CD4-positive, alpha-beta T cell (primary cell): ENCODE data around the gene GDF15. TPM values are rescaled to one million over a fixed set of nuclear protein-coding genes. Genes with fewer than 3 reads are reported as not detected.

Experiments used
- ATAC-seq: fragments of 200-7000 bp; cut with Tn5 transposase; one replicate; pipeline ENCODE4 v1.10.0; 2022; ENCODE audit warnings: mild to moderate bottlenecking; ENCODE audit not compliant: poor library complexity
- CTCF ChIA-PET: fragments of 350-600 bp; sonication (Branson Sonifier 250); formaldehyde crosslinking; loops from one replicate; lab custom pipeline; 2021; ENCODE audit warnings: antibody characterized with exemption, inconsistent platforms; lab: Charles Lee
- POLR2A ChIA-PET: fragments of 350-600 bp; sonication (Branson Sonifier 250); formaldehyde crosslinking; loops from one replicate; lab custom pipeline; 2021; ENCODE audit warnings: antibody characterized with exemption, inconsistent platforms; lab: Charles Lee
- DNase-seq, 14 experiments: peaks; one replicate each; pipeline ENCODE4 v3.0.0-alpha.2; 2013 to 2020; ENCODE audit warnings: mixed read lengths in 2 of 14
- H3K27ac ChIP-seq, 2 donors: one replicate each; pipeline versions ENCODE4 v1.5.1 to v1.7.0; 2013; ENCODE audit warnings: low read length in 2 of 2, low read depth in 1 of 2, mild to moderate bottlenecking in 1 of 2
- H3K27me3 ChIP-seq, 2 experiments: 1 replicate in 1 of 2; 2 replicates in 1 of 2; pipeline versions ENCODE4 v1.6.1 to v1.7.0; 2013; ENCODE audit warnings: low read length in 2 of 2, control low read depth in 1 of 2, mild to moderate bottlenecking in 1 of 2, moderate library complexity in 1 of 2; ENCODE audit not compliant: insufficient read depth in 2 of 2, control insufficient read depth in 1 of 2
- H3K36me3 ChIP-seq: one replicate; pipeline ENCODE4 v1.6.1; 2013; ENCODE audit warnings: low read length, control low read depth; ENCODE audit not compliant: insufficient read depth
- H3K4me1 ChIP-seq: one replicate; pipeline ENCODE4 v1.6.1; 2013; ENCODE audit warnings: low read length, control low read depth; ENCODE audit not compliant: insufficient read depth
- H3K4me3 ChIP-seq: one replicate; pipeline ENCODE4 v1.5.1; 2013; ENCODE audit warnings: mild to moderate bottlenecking, low read length, moderate library complexity
- H3K9me3 ChIP-seq, 2 experiments: 1 replicate in 1 of 2; 2 replicates in 1 of 2; pipeline versions ENCODE4 v1.6.1 to v1.7.0; 2013; ENCODE audit warnings: low read length in 2 of 2, mild to moderate bottlenecking in 2 of 2, control low read depth in 1 of 2, moderate library complexity in 1 of 2; ENCODE audit not compliant: control insufficient read depth in 1 of 2, insufficient read depth in 1 of 2
- H3K27ac Mint-ChIP-seq: one replicate; pipeline ENCODE4 v1.8.0; 2020; ENCODE audit warnings: mixed read lengths
- H3K27me3 Mint-ChIP-seq: one replicate; pipeline ENCODE4 v1.8.0; 2021; ENCODE audit warnings: mixed read lengths
- H3K36me3 Mint-ChIP-seq: one replicate; pipeline ENCODE4 v1.8.0; 2021; ENCODE audit warnings: low read depth, mixed read lengths
- H3K4me1 Mint-ChIP-seq: one replicate; pipeline ENCODE4 v1.8.0; 2021; ENCODE audit warnings: low read depth, mixed read lengths
- H3K4me3 Mint-ChIP-seq: one replicate; pipeline ENCODE4 v1.8.0; 2020; ENCODE audit warnings: mild to moderate bottlenecking, mixed read lengths
- H3K9me3 Mint-ChIP-seq: one replicate; pipeline ENCODE4 v1.8.0; 2020; ENCODE audit warnings: mixed read lengths
- CTCF ChIP-seq: fragments of 200-600 bp; IDR thresholded peaks from one replicate; pipeline ENCODE4 v1.8.0; 2022; ENCODE audit warnings: antibody characterized with exemption, mild to moderate bottlenecking
- intact Hi-C, 2 experiments: fragments of 100-400 bp; cut with DNase I in 1 of 2; cut with micrococcal nuclease in 1 of 2; formaldehyde crosslinking; loops; one replicate each; pipeline versions ENCODE4 v1.15.1 to v1.9.0; 2023 to 2025; cut with DNase I, micrococcal nuclease
- total RNA-seq, 174 experiments: library from RNA in 2 of 174; stranded (reverse) in 2 of 174; gene quantifications; one replicate each; pipeline ENCODE4 v1.2.3 and lab custom pipeline; 2021 to 2026

Gene GDF15
- total RNA-seq, 2 experiments from 2014 or later, result not detected

DNA sequence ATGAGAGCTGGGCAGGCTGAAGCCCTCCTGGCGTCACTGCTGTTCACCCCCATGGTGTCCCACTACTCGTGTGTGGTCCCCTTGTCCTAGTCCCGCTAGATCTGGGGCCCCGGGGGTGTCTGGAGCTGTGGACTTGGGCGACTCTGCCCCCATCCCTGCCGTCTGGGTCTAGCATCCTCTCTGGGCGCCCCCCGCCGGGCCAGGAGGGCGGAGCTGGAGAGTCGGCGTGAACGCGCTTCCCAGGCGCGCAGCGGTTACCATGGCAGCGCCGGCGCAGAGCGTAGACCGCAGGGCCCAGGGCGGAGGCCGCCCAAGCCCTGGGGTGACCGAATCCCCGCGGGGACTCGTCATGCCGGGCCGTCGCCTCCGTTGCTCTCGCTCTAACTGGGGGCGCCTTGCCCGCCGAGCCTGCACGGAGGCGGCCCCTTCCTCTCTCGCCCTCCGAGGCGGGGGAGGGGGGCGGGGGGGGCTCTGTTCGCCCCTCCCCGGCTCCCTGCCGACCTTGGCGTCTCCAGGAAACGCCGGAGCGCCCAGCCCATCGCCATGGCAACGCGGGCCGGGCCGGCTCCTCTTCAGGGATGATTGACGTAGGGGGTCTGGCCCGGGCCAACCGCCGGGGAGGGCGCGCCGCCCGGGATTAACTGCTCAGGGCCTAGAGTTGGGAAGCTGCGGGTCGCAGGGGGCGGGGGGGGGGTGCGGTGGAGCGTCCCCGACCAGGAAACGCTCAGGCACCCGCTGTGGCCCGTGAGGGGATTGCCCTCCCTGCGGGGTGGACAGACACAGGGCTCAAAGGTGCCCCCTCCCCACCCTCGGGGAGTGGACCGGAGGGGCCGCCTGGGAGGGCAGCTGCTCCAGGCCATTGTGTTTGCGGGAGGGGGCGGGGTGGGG lies 43.1 kb downstream of the GDF15 start:
- intact Hi-C loops, result no loop called here
- ATAC-seq, result peak; percentile 76
- CTCF ChIA-PET, result interaction anchor here (1.2 to 1.9 kb wide), 4 partner anchors 10 to 149 kb away, joined by 3 to 11 read pairs (median 4); partner anchors contain the start of gene SSBP4
- Mint-ChIP-seq H3K4me1 (peaks cover 33% of the 10 kb centered on the region), H3K27ac (peak overlapping the region; percentile 81), H3K27me3 (no peaks in the 10 kb centered on the region), H3K4me3 (peak overlapping the region; percentile 34), H3K36me3 (no peaks in the 10 kb centered on the region), H3K9me3 (no peaks in the 10 kb centered on the region)
- peak overlapping the region; percentile 78 to 92 for H3K27ac ChIP-seq
- TF ChIP-seq CTCF, result no peak
- peaks cover 87% of the 10 kb centered on the region for H3K4me1 ChIP-seq
- peak; percentile 64 to 96 (median 82) for DNase-seq
- POLR2A ChIA-PET, result interaction anchor here (1.1 to 2.3 kb wide), 7 partner anchors 8 to 277 kb away, joined by 3 to 21 read pairs (median 4); partner anchors contain the start of genes PIK3R2 and SSBP4
- no peaks in the 10 kb centered on the region for H3K9me3 ChIP-seq
- peaks cover 24% of the 10 kb centered on the region for H3K36me3 ChIP-seq
- no peaks in the 10 kb centered on the region for H3K27me3 ChIP-seq
- peak overlapping the region; percentile 53 for H3K4me3 ChIP-seq

DNA sequence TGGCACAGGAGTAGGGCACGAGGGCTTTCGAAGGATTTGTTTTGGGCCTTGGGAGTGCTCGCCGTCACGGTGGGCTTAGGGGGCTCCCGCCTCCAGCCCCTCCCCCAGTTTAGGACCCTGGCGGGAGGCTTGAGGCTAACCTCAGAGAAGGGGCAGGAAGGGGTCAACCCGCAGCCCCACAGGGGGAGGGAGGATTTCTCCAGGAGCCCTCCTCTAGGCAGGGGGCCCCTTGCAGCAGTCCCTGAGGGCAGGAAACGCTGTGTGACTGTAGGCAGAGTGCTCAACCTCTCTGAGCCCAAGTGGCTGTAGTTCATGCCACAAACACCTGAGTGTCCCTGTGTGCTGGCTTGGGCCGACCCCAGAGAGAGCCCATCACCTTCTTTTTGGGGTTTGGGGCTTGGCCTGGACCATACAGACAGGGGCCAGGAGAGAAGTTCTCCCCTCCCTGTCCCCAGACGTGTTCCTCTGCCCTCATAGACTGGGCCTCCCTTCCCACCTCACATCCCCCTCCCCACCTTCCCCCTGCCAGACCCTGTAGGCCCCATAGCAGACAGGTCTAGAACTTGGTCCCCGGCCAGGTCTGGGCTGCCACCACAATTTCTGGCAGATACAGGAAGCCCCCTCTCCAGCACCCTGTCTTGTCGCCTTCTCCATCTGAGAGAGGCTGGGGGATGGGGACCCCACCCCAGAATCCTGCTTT lies 43.9 kb downstream of the GDF15 start:
- no peak for ATAC-seq
- ChIA-PET POLR2A (interaction anchor here (1.2 to 2.3 kb wide), 4 partner anchors 10 to 278 kb away, joined by 3 to 21 read pairs (median 5); partner anchors contain the start of genes PIK3R2 and SSBP4), CTCF (interaction anchor here (1.7 kb wide), 1 partner anchor 11 kb away, joined by 6 read pairs; no protein-coding TSS in a partner anchor)

More for the DNA sequence above, 43.9 kb downstream of the GDF15 start:
- Histone ChIP-seq H3K27ac (peak overlapping the region; percentile 78 to 92), H3K9me3 (no peaks in the 10 kb centered on the region), H3K4me1 (peaks cover 82% of the 10 kb centered on the region), H3K4me3 (peak overlapping the region; percentile 53), H3K27me3 (no peaks in the 10 kb centered on the region), H3K36me3 (peaks cover 22% of the 10 kb centered on the region)
- Mint-ChIP-seq H3K4me3 (peak overlapping the region; percentile 83), H3K27me3 (no peaks in the 10 kb centered on the region), H3K27ac (peak overlapping the region; percentile 81), H3K36me3 (no peaks in the 10 kb centered on the region), H3K9me3 (no peaks in the 10 kb centered on the region), H3K4me1 (peaks cover 33% of the 10 kb centered on the region)
- intact Hi-C loops, result no loop called here
- no peak for TF ChIP-seq CTCF
- peak in 1 of 14 experiments; percentile 57 for DNase-seq
